ENCODE data around the gene TMEM92.
"Not testable (repeated sequence)": the region's sequence is repeated elsewhere in the genome, so short reads cannot be mapped to it uniquely, and the experiment has no call there.

The TMEM92 gene

DNA sequence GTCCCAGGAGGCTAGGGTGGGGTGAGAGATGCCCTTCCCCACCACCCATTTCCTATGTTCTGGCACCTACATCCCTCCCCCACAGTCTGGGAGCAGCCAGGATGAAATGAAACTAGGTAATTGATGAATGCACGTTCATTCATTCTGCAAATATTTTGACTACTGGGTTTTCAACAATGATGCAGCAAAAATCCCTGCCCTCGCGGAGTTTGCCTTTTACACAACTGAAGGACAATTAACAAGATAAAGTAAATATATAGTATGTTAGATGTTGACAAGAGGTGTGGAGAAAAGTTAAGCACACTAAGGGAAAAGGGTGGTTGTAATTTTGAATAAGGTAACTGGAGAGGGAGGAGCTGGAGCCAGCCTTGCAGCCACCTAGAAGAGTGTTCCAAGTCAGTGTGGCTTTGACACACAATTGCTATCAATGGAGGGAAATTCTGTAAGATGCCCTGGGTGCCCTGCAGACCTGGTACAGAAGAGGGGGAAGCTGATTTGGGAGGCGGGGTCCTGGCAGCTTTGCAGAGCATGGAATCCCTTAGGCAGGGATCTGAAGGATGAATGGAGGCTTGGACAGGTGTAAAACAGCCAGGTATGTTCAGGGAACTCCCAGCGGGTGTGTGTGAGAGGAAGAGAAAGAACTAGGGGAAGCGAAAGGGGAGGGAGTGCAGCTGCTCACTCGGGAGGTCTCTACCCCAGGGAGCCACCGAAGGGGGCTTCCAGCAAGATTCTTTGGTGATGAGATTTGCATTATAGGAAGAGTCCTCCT lies 2.5 kb downstream of the TMEM92 start:
- DNase-seq (ENCODE audit: low read depth) = no peak

DNA sequence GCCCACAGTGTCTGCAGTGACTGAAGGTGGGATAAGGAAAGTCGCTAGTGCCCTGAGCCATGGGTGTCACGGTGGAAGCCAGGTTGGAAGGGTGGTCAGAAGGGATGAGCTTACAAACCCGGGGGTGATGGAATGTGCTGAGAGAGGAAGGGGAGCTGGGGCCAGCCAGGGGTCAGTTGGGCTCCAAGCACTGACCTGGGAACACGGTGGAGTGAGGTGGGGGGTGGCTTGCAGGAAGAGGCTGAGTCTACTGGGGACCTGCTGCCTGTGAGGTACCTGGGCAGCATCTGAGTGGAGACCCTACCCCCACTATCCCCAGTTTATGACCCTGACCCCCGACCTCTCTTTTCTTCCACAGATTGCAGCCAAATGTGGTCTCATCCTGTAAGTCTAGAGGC lies 3.1 kb downstream of the TMEM92 start:
- no peak for DNase-seq (ENCODE audit: low read depth)

DNA sequence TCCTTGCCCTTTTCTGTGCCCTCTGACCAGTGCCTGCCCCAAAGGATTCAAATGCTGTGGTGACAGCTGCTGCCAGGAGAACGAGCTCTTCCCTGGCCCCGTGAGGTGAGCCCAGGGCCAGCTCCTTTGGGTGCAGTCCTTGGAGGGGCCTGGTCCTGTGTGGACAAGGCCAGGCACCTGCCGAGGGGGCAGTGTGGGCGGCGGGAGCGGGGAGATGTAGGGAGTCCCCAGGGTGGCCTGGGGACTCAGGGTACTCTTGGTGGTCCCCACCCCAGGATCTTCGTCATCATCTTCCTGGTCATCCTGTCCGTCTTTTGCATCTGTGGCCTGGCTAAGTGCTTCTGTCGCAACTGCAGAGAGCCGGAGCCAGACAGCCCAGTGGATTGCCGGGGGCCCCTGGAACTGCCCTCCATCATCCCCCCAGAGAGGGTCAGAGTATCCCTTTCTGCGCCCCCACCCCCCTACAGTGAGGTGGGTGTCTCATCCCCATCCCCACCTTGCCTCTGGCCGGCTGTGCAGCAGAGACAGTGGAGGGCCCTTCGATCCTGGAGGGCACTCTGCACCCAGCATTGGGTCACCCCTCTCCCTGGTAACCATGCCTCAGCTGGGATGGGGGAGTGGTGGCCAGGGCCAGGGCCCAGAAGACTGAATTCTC lies 4.4 kb downstream of the TMEM92 start:
- DNase-seq (ENCODE audit: low read depth) = no peak

DNA sequence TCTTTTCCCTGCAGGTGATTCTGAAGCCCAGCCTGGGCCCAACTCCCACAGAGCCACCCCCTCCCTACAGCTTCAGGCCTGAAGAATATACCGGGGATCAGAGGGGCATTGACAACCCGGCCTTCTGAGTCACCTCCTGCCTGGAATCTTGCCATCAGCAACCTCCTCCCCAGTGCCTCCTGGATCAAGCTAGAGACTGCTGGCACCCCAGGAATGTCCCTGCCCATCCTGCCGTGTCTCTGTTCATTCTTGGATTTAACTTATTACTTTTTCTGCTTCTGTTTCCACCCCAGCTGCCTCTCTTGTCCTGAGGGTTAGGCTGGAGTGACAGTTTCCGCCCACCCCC lies 4.9 kb downstream of the TMEM92 start:
- DNase-seq (ENCODE audit: low read depth) = no peak

DNA sequence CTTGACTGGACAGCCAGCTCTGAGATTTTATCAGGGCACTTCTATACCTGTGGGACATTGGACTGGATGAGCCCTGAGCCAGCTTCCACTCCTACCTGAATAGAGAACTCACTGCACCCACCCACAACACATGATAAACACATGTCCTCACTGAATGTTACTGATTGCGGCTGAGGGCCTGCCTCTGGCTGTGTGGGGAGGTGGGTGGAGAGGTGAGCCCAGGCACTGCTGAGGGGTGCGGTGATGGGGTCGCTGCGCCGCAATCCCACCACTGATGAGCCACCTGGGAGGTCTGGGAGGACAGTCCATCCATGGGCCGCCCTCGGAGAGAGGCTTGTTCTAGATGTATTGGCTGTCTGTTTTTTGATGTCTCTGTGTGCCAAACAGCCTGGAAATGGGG lies 5.4 kb downstream of the TMEM92 start:
- no peak for DNase-seq (ENCODE audit: low read depth)

DNA sequence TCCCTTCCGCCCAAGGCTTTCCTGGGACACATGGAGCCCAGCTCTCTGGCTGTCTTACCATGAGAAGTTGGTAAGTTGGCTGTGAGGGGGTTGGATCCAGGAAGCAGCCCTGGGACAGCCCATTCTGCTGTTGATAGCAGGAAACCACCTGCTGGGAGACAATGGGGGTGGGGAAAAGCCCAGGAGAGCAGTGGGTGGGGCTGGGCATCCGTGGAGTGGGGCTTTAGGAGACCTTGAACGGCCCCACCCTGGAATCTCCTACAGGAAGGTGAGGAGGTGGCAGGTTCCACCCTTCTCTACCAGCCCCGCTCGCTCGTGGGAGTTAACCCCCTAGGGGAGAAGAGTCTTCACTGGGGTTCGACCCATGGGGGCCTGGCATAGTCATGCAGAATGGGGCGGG lies 5.8 kb downstream of the TMEM92 start:
- no peak for DNase-seq (ENCODE audit: low read depth)

DNA sequence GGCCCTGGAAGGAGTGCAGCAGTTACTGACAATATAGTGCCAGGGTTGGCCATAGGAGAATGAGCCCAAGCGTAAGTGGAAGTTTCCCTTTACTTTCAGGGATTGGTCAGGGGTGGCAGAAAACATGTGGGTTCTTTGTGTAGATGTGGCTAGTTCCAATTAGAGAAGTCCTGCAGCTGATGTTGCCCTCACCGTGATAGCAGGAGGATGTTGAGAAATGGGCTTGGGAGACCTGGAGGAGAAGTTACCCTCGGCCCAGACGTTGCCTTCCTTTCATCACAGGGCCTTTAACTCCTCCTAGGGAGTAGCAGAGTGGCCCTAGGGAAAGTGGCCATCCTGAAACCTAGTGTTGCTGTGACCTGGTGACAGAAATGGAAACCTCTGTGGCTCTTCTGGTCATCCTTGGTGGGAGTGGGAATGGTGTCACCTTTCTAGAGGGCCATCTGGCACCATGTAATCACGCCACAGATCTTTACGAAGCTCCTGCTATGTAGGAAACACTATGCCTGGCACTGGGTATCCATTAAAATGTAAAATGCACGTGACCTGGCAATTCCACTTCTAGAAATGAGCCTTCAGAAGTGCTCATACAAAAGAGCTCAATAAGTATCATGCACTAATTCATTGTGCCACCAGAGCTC lies 6.7 kb downstream of the TMEM92 start:
- no peak for DNase-seq (ENCODE audit: low read depth)

DNA sequence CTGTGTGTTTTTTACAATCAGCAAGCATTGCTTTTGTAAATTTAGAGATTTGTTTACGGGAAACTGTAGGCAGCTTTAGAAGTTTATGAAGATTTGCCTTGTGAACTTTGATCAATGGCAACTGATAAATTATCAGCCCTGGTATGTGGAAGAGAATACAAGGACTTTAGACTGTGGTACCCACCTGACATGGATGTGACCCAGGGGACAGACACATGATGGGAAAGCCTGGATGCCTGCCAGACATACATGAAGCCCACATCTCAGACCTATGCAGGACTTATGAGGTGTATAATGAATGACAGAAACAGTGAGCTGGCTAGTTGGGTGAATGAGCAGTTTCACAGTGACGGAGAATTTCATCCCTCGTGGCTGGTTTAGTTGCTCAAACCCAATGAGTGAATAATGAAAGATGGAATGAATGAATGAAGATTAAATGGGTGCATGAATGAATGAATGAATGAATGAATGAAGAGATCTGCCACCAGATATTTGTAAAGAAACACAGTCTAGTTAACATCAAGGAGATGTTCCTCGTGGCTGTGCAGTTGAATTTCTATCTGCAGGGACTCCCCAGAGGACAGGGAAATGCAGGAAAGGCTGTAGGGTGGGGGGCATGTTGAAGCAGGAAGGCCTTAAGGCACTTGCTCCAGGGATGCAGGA lies 7.6 kb downstream of the TMEM92 start:
- no peak for DNase-seq (ENCODE audit: low read depth)

DNA sequence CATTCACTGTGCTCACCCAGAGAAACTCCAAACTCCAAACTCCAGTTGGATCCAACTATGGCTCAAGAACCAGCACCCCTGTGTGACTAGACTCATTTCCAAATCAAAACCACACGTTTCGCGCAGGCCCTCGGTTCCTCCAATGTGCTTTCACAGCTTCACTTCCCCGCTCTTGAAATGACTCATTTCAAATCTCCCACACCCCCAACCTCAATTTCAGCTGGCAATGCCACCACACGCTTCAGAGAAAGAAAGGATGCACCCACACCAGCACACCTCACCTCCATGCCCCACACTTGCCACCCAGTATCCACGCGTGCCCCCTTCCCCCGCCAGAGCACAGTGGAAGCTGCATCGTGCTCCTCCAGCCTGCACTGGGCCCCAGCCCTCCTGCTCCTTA lies 9.0 kb downstream of the TMEM92 start:
- no peak for DNase-seq (ENCODE audit: low read depth)

DNA sequence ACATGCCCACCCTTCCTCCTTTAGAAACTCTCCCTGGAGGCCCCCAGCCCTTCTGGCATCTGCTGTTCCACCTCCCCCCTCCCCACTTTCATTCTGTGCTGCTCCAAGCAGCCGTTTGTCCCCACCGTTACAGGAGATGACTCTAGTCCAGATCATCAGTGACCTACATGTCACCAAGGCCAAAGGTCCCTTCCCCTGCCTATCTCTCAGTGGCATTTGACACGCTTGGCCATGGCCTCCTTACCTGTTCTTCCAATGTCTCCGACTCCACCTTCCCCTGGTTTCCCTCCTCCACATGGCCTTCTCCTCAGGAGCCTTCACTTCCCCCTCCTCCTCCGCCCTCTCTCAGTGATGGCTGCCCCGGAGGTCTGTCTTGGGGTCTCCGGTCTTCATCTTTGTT lies 9.4 kb downstream of the TMEM92 start:
- DNase-seq (ENCODE audit: low read depth) = no peak

DNA sequence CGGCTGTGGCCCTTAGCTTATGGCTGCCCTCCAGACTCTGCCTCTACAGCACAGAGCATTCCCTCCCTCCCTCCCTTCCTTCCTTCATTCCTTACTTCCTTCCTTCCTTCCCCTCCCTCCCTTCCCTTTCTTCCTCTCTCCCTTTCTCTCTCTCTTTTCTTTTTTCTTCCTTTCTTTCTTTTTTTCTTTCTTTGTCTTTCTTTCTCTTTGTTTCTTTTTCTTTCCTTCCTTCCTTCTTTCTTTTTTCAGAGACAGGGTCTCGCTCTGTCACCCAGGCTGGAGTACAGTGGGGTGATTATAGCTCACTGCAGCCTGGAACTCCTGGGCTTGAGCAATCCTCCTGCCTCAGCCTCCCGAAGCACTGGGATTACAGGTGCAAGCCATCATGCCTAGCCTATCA lies 11.7 kb downstream of the TMEM92 start:
- DNase-seq (ENCODE audit: low read depth) = no peak

DNA sequence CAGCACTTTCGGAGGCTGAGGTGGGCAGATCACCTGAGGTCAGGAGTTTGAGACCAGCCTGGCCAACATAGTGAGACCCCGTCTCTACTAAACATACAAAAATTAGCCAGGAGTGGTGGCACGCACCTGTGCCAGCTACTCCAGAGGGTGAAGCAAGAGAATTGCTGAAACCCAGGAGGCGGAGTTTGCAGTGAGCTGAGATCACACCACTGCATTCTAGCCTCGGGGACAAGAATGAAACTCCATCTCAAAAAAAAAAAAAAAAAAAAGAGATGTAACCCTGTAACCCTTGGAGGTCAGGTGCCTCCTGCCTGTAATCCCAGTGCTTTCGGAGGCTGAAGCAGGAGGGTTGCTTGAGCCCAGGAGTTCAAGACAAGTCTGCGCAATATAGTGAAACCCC lies 13.0 kb downstream of the TMEM92 start:
- not testable (repeated sequence) for DNase-seq (ENCODE audit: low read depth)

DNA sequence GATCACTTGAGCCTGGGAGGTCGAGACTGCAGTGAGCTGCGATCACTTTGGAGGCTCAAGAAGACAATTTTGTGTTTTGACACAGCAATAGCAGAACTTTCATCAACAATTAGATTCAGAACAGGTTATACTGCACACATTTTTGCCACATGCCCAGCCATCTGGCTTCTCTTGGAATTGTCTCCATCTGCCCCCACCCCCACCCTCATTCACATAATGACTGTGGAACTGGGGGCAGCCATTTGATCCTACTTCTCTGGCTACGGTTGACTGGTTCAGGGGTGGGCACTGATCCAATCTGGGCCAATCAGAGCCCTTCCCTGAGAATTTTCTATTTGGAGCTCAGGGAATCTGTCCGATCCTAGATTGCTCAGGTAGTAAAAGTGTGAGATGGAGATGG lies 14.0 kb downstream of the TMEM92 start:
- DNase-seq (ENCODE audit: low read depth) = no peak

DNA sequence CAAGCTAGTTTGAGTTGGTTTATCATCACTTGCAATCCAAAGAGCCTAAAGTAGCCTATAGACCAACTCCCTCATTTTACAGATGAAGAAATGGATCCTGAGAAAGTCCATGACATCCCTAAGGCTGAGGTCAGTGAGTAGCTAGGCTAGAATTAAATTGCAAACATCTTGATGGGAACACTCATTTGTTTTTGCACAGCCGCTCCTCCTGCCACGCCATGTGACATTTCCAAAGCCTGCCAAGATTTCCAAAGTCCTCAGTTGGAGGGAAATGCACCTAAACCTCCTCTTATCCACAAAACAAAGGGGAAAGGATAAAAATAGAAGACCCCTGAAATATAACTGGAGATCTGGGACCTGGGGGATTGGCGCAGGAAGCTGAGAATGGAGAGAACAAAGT lies 15.0 kb downstream of the TMEM92 start:
- peak; percentile 47 for DNase-seq (ENCODE audit: low read depth)

DNA sequence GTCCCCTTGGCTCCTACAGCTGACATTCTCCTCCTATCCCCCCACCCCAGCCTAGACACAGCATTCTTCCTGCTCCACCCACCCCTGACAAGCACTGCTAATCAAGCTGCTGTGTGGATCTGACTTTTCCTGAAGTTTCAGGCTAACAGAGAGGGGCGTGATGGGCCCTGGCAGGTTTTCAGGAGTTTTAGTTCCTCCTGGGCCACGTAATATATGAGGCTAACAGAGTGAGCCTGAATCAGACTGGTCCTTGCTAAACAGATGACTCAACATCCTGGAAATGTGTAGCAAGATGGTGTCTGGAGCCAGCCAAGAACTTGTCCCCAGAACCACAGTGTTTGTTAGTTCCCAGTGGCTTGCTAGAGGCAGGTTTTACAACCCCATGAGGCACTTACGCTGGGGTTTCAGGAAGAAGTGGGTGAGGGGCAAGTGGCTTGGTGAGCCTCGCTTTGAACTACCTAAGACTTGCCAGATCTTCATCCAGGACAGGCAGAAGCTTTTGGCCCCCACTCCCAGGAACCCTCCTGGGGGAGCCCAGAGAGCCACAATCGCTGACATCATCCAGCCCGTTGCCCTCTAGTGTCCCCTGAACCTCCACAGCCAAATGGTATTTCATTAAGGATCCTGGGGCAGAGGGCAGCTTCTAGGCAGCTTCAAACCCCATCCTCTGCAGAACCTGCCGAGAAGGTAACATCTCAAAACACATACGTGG lies 15.9 kb downstream of the TMEM92 start:
- DNase-seq (ENCODE audit: low read depth) = peak; percentile 99

DNA sequence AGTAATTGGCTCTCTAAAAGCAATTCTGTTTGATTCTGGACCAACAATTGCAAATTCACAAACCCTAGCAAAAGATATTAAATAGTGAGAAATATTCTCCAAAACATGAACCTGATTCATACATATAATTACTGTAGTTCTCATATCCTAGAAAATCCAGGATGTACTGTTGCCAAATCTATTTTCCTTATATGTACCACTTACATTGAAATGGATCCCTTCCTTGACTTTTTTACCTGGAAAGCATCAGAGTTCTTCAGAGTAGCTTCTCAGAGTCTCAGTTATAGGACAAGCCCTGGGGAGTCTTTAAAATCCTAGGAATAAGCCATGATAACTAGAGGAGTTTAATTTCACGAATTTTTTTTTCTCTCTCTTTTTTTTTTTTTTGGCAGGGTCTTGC lies 16.7 kb downstream of the TMEM92 start:
- DNase-seq (ENCODE audit: low read depth) = no peak

DNA sequence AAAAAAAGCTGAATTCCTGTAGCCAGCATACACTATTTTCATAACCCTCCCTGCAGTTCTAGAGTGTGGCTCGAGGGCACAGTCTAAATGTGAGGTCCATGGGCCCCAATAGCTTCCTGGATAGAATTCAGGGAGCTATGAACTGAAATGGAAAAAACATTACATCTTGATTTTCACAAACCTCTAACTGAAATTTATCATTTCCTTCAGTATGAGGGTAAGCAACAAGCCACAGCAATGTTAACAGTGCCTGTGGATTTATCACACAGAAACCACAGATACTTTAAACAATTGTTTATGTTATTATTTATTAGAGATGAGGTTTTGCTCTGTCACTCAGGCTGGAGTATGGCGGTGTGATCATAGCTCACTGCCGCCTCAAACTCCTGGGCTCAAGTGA lies 18.2 kb downstream of the TMEM92 start:
- DNase-seq (ENCODE audit: low read depth) = no peak

DNA sequence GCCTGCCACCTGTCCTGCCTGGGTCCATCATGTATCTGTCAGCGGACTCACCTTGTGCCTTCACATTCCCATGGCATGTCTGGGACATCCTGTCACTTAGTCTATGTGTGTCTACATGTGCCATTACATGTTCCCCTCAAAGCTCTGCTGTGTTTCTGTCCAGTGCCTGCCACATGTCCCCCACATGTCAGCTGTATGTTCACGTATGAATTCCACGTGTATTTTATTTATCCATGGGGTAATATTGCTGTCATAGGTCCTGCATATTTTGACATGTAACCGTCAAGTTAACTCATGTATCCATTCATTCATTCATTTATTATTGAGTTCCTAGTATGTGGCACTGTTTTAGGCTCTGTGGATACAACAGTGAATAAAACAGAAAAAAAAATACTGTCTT lies 20.8 kb downstream of the TMEM92 start:
- DNase-seq (ENCODE audit: low read depth) = no peak

DNA sequence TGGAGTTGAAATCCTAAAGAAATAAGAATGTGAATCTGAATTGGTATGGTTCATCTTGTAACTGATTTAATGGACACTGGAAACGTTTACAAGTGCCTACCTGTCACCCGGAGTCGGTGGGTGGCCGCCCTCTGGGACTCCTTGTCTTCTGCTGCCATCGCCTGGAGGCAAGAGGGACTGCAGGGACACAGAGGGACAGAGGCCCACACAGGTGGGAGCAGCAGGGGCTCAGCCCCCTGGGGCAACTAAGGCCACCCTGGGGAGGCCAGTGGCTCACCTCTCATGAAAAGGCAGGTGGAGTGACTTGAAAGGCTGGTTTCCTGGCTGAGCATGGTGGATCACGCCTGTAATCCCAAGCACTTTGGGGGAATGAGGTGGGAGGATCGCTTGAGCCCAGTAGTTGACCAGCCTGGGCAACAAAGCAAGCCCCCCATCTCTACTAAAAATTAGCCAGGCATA lies 23.2 kb downstream of the TMEM92 start:
- DNase-seq (ENCODE audit: low read depth) = peak; percentile 57

DNA sequence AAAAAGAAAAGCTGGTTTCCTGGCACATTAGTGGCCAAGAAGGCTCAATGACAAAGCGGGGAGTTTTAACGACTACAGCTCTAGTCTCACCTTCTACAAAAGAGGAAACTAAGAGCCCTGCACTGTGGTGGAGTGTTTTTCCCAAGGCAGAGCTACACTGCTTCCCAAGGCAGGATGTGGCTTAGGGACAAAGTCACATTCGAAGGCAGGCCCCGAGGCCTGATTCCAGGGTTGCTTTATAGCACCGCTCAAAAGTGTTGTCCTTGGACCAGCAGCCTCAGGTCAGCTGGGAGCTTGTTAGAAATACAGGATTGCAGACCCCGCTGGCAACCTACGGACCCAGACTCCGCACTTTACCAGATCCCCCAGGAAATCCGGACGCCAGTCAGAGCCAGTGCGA lies 23.8 kb downstream of the TMEM92 start:
- no peak for DNase-seq (ENCODE audit: low read depth)

DNA sequence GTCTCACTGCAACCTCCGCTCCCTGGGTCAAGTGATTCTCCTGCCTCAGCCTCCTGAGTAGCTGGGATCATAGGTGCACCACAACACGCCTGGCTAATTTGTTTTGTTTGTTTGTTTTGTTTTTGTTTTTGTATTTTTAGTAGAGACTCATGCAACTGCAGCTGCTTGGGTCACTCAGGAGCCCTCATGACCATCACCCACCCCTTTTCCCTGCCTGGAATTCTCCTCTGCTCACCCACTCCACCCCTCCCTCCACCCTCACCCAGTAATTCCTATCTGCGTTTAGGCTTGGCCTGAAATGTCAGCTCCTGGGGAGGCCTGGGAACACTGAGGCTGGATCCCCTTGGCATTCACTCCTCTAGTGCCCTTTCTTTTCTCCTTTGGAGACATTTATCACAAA lies 25.5 kb downstream of the TMEM92 start:
- DNase-seq (ENCODE audit: low read depth) = no peak

DNA sequence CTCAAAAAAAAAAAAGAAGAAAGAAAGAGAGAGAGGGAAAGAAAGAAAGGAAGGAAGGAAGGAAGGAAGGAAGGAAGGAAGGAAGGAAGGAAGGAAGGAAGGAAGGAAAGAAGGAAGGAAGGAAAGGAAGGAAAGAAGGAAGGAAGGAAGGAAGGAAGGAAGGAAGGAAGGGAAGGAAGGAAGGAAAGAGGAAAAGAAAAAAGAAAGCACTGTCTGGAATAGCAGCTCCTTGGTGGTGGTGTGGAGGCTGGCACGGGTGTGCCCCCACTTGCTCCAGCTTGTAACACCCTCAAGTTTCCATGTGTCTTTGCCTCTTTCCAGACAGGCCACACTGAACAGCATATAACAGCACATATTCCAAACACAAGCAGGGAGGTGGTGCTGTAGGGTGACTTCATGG lies 26.6 kb downstream of the TMEM92 start:
- DNase-seq (ENCODE audit: low read depth) = not testable (repeated sequence)
